Ecto neural progenitor cell (in vitro differentiated cells): ENCODE results near the gene AMTN.
"Not testable (repeated sequence)": the region's sequence is repeated elsewhere in the genome, so short reads cannot be mapped to it uniquely, and the experiment has no call there.

ENCODE experiments used
- DNase-seq: peaks from one replicate; pipeline ENCODE4 v3.0.0-alpha.2; 2018; ENCODE audit warnings: low spot score

The AMTN gene

GRCh38 chr4:70518269-70518668 is at the start of gene AMTN:
Gene AMTN (plus strand): TSS chr4:70518569. CDS start chr4:70518778, 209 bp downstream.
- no peak for DNase-seq

- no peak for DNase-seq
Measured at GRCh38 chr4:70471897-70472296, 46.5 kb upstream of the AMTN start, which contains the start of gene MUC7. Gene MUC7 (plus strand): TSS chr4:70472197. CDS start chr4:70474022, 1,825 bp downstream.

- no peak for DNase-seq
Measured at GRCh38 chr4:70473679-70474078, 44.7 kb upstream of the AMTN start.

- DNase-seq, result no peak
Measured at GRCh38 chr4:70488748-70489147, 29.6 kb upstream of the AMTN start.

- DNase-seq, result no peak
Measured at GRCh38 chr4:70496231-70496630, 22.1 kb upstream of the AMTN start.

- not testable (repeated sequence) for DNase-seq
Measured at GRCh38 chr4:70501838-70502237, 16.5 kb upstream of the AMTN start.

GRCh38 chr4:70504733-70505132 is 13.6 kb upstream of the AMTN start:
- DNase-seq, result no peak

GRCh38 chr4:70505151-70505748 is 13.1 kb upstream of the AMTN start:
- peak; percentile 67 for DNase-seq

GRCh38 chr4:70508801-70509200 is 9.6 kb upstream of the AMTN start:
- no peak for DNase-seq

- no peak for DNase-seq
Measured at GRCh38 chr4:70511365-70511764, 7.0 kb upstream of the AMTN start.

- no peak for DNase-seq
Measured at GRCh38 chr4:70515367-70516250, 2.8 kb upstream of the AMTN start.

GRCh38 chr4:70518716-70519115 is 347 bp downstream of the AMTN start:
- DNase-seq, result no peak

GRCh38 chr4:70522626-70523025 is 4.3 kb downstream of the AMTN start:
- no peak for DNase-seq

GRCh38 chr4:70530997-70531396 is 12.6 kb downstream of the AMTN start:
- DNase-seq, result no peak

- DNase-seq, result no peak
Measured at GRCh38 chr4:70531981-70532380, 13.6 kb downstream of the AMTN start.

GRCh38 chr4:70533211-70533610 is 14.8 kb downstream of the AMTN start:
- DNase-seq, result no peak

GRCh38 chr4:70533791-70534190 is 15.4 kb downstream of the AMTN start:
- DNase-seq, result no peak

GRCh38 chr4:70534886-70535285 is 16.5 kb downstream of the AMTN start:
- DNase-seq, result not testable (repeated sequence)

- no peak for DNase-seq
Measured at GRCh38 chr4:70538869-70539268, 20.5 kb downstream of the AMTN start.

GRCh38 chr4:70544279-70544868 is 26.0 kb downstream of the AMTN start:
- DNase-seq, result no peak

- no peak for DNase-seq
Measured at GRCh38 chr4:70556856-70557255, 38.5 kb downstream of the AMTN start.

- peak; percentile 56 for DNase-seq
Measured at GRCh38 chr4:70559211-70559830, 41.0 kb downstream of the AMTN start.

GRCh38 chr4:70559924-70560323 is 41.6 kb downstream of the AMTN start:
- no peak for DNase-seq
